Keratinocyte (primary cell): Measurements from ENCODE around the gene CDCA5.

ENCODE experiments used
- EZH2 ChIP-seq: IDR thresholded peaks from one replicate; pipeline ENCODE4 v1.6.1; 2012; ENCODE audit warnings: inconsistent platforms, mild to moderate bottlenecking, low read length, moderate library complexity
- TF ChIP-seq, protein P1 (sequence below), 3 experiments: IDR thresholded peaks in 1 of 3; conservative IDR thresholded peaks in 1 of 3; optimal IDR thresholded peaks in 1 of 3; 2 replicates in 2 of 3; 3 replicates in 1 of 3; pipeline versions ENCODE3 to v1.5.1; 2011; ENCODE audit warnings: low read length in 3 of 3, mild to moderate bottlenecking in 3 of 3, moderate library complexity in 2 of 3, control low read depth in 1 of 3, inconsistent platforms in 1 of 3; ENCODE audit not compliant: insufficient read depth in 2 of 3; ENCODE audit errors: extremely low read depth in 1 of 3

DNA sequence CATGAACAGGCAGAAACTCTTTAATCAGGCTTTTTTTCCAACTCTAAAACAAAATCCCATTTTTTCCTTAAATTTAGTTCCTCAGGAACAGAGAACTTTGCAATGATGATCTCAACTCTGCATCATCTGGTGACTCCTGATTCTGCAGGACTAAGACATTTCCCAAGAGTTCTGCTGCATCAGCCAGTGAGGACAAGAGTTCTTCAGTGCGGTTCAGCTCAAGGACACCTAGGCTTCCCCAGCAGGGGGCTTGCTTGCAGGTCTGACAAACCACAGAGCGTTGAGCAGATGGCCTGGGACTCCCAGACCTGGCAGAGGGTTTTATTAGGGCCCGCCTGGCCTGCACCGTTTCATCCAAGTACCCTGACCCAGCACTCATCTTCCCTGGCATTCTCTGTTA, 6.4 kb downstream of the CDCA5 start:
- TF ChIP-seq, protein P1, sequence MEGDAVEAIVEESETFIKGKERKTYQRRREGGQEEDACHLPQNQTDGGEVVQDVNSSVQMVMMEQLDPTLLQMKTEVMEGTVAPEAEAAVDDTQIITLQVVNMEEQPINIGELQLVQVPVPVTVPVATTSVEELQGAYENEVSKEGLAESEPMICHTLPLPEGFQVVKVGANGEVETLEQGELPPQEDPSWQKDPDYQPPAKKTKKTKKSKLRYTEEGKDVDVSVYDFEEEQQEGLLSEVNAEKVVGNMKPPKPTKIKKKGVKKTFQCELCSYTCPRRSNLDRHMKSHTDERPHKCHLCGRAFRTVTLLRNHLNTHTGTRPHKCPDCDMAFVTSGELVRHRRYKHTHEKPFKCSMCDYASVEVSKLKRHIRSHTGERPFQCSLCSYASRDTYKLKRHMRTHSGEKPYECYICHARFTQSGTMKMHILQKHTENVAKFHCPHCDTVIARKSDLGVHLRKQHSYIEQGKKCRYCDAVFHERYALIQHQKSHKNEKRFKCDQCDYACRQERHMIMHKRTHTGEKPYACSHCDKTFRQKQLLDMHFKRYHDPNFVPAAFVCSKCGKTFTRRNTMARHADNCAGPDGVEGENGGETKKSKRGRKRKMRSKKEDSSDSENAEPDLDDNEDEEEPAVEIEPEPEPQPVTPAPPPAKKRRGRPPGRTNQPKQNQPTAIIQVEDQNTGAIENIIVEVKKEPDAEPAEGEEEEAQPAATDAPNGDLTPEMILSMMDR (optimal IDR thresholded peaks at IDR 0.05 in 1 of 3, IDR thresholded peaks at IDR 0.05 in 1 of 3, conservative IDR thresholded peaks at IDR 0.05 in 1 of 3; ENCODE audit: extremely low read depth in 1 of 3, insufficient read depth in 2 of 3, low read length in 3 of 3): no peak
- no peak for TF ChIP-seq EZH2
